K562 (cell line): ENCODE data around the gene POU2AF3. TPM values are rescaled to one million over a fixed set of nuclear protein-coding genes. Genes with fewer than 3 reads are reported as not detected.

Experiments
- ATAC-seq: fragments of 200-7000 bp; cut with Tn5 transposase; 3 replicates; pipeline ENCODE4 v1.9.1; 2020; ENCODE audit warnings: moderate library complexity
- BruUV-seq: library from RNA; stranded (reverse); fragments of 400-500 nt; replicated peaks from 2 replicates; lab custom pipeline; 2021; lab: Mats Ljungman, UMichigan
- CTCF ChIA-PET: fragments of 300-600 bp; formaldehyde crosslinking; extraction: SDS; loops from one replicate; lab custom pipeline; 2021; ENCODE audit warnings: low intra/inter-chr PET ratio; lab: Yijun Ruan, JAX
- POLR2A ChIA-PET: fragments of 300-600, 350-650 bp; sonication (Branson Sonifier 250); formaldehyde crosslinking; extraction: SDS; loops from one replicate; lab custom pipeline; 2021; ENCODE audit warnings: antibody characterized with exemption, inconsistent platforms; lab: Yijun Ruan, JAX
- DNase-seq, 4 experiments: peaks; one replicate each; pipeline versions ENCODE4 v3.0.0 to v3.0.0-alpha.2; 2011 to 2018; ENCODE audit warnings: low spot score in 3 of 4, mixed read lengths in 3 of 4; ENCODE audit errors: extremely low read depth in 1 of 4
- FAIRE-seq: peaks from 2 replicates; lab custom pipeline; 2011; peaks lifted over from hg19 to GRCh38; lab: Jason Lieb, UNC
- H2AFZ ChIP-seq: 2 replicates; pipeline ENCODE4 v1.6.0; 2011; ENCODE audit warnings: low read depth, low read length, control low read depth, inconsistent platforms
- H3K27ac ChIP-seq: fragments of 200-600 bp; 3 replicates; pipeline ENCODE4 v1.8.0; 2011; ENCODE audit warnings: low read depth, mild to moderate bottlenecking, control low read depth, inconsistent platforms, low read length, moderate library complexity, mixed read lengths; ENCODE audit errors: extremely low read depth
- H3K27me3 ChIP-seq, 2 experiments: fragments of 300-600 bp in 1 of 2; 2 replicates in 1 of 2; 3 replicates in 1 of 2; pipeline versions ENCODE4 v1.6.0 to v1.8.0; 2011; ENCODE audit warnings: inconsistent platforms in 2 of 2, low read length in 2 of 2, mild to moderate bottlenecking in 1 of 2, mixed read lengths in 1 of 2, moderate library complexity in 1 of 2; ENCODE audit not compliant: control insufficient read depth in 2 of 2, insufficient read depth in 2 of 2
- H3K36me3 ChIP-seq: fragments of 300-600 bp; 3 replicates; pipeline ENCODE4 v1.8.0; 2011; ENCODE audit warnings: mild to moderate bottlenecking, low read length, inconsistent platforms; ENCODE audit not compliant: control insufficient read depth, insufficient read depth
- H3K4me1 ChIP-seq, 2 experiments: fragments of 200-600 bp in 1 of 2; replicated peaks in 1 of 2; 2 replicates in 1 of 2; 3 replicates in 1 of 2; pipeline versions ENCODE4 v1.5.1 to v1.8.0; 2011; ENCODE audit warnings: inconsistent platforms in 2 of 2, low read length in 2 of 2, mild to moderate bottlenecking in 1 of 2, mixed read lengths in 1 of 2, moderate library complexity in 1 of 2; ENCODE audit not compliant: control insufficient read depth in 2 of 2, insufficient read depth in 2 of 2
- H3K4me2 ChIP-seq: 2 replicates; pipeline ENCODE4 v1.6.1; 2011; ENCODE audit warnings: low read length, control low read depth, inconsistent platforms, mixed read lengths; ENCODE audit not compliant: insufficient read depth
- H3K4me3 ChIP-seq: fragments of 200-600 bp; sonication (generic), shearing (Covaris generic); 2 replicates; pipeline ENCODE4 v1.5.1; 2016; ENCODE audit warnings: control low read depth, inconsistent platforms
- H3K79me2 ChIP-seq: fragments of 200-600 bp; 3 replicates; pipeline ENCODE4 v1.8.0; 2011; ENCODE audit warnings: low read length, inconsistent platforms; ENCODE audit not compliant: control insufficient read depth, insufficient read depth
- H3K9ac ChIP-seq, 2 experiments: 2 replicates each; pipeline versions ENCODE4 v1.6.0 to v1.6.1; 2011; ENCODE audit warnings: low read depth in 2 of 2, low read length in 2 of 2, control low read depth in 1 of 2, inconsistent platforms in 1 of 2, mild to moderate bottlenecking in 1 of 2, mixed read lengths in 1 of 2; ENCODE audit not compliant: insufficient read depth in 1 of 2
- H3K9me1 ChIP-seq: one replicate; pipeline ENCODE4 v1.6.0; 2011; ENCODE audit warnings: inconsistent platforms, mild to moderate bottlenecking, low read length, moderate library complexity; ENCODE audit not compliant: control insufficient read depth, insufficient read depth
- H3K9me3 ChIP-seq: replicated peaks from 2 replicates; pipeline ENCODE4 v1.5.1; 2011; ENCODE audit warnings: low read depth, low read length, inconsistent platforms; ENCODE audit not compliant: control insufficient read depth, insufficient read depth
- H4K20me1 ChIP-seq: replicated peaks from 2 replicates; pipeline ENCODE4 v1.6.1; 2011; ENCODE audit warnings: low read length, inconsistent platforms, mixed read lengths; ENCODE audit not compliant: control insufficient read depth, insufficient read depth
- KLF1 ChIP-seq: fragments of 450-650 bp; IDR thresholded peaks from 2 replicates; pipeline ENCODE4 v1.6.1; 2016; ENCODE audit warnings: missing genetic modification characterization, missing compliant biosample characterization
- MAFF ChIP-seq: IDR thresholded peaks from 2 replicates; pipeline ENCODE4 v1.6.1; 2012; ENCODE audit warnings: low read length, improper control_type of control experiment
- MYBL2 ChIP-seq, 2 experiments: fragments of 450-650 bp in 1 of 2; sonication (generic) in 1 of 2; formaldehyde crosslinking in 1 of 2; IDR thresholded peaks; 2 replicates each; pipeline versions ENCODE4 v1.6.1 to v1.8.1; 2017 to 2022; ENCODE audit warnings: borderline replicate concordance in 1 of 2, inconsistent platforms in 1 of 2, low read depth in 1 of 2, mild to moderate bottlenecking in 1 of 2, missing genetic modification reagents in 1 of 2, moderate library complexity in 1 of 2
- SRSF9 ChIP-seq: fragments of 200-400 bp; formaldehyde crosslinking; IDR thresholded peaks from 2 replicates; pipeline ENCODE4 v1.6.1; 2017; ENCODE audit warnings: low read depth, low read length, borderline replicate concordance
- ZKSCAN8 ChIP-seq: fragments of 200-800 bp; sonication (Bioruptor generic); IDR thresholded peaks from 2 replicates; pipeline ENCODE4 v1.6.1; 2016; ENCODE audit warnings: missing genetic modification characterization, missing compliant biosample characterization
- ZNF217 ChIP-seq: sonication (generic); formaldehyde crosslinking; IDR thresholded peaks from 2 replicates; pipeline ENCODE4 v1.8.0; 2022; ENCODE audit warnings: mild to moderate bottlenecking, missing genetic modification reagents
- WGBS: fragments of 100-300 bp; shearing (Covaris generic); methylation state at CpG from one replicate; pipeline ENCODE4 v1.1.6; 2016; ENCODE audit warnings: low coverage, mixed read lengths; ENCODE audit not compliant: insufficient coverage; ENCODE audit errors: missing lambda C conversion rate; 5-methylcytosine and 5-hydroxymethylcytosine counted together
- in situ Hi-C: fragments of 300-500 bp; cut with MboI; formaldehyde crosslinking; loops from 4 replicates; pipeline ENCODE4 v1.15.0; 2018; ENCODE audit warnings: inconsistent platforms, mixed read lengths
- intact Hi-C: fragments of 100-400 bp; cut with micrococcal nuclease; formaldehyde crosslinking; loops from 2 replicates; pipeline ENCODE4 v1.14.2; 2022
- polyA plus RNA-seq, 8 experiments: library from polyadenylated mRNA; depleted of rRNA in 4 of 8; stranded (reverse) in 5 of 8; unstranded in 3 of 8; fragments of >200 nt; fragmentation: Nextera tagmentation in 2 of 8; fragmentation: Illumina TruSeq in 1 of 8; extraction: Ambion mirVana in 2 of 8; extraction: Trizol in 1 of 8; gene quantifications; 2 replicates each; pipeline versions ENCODE4 v1.2.1 to v1.2.3, GENCODE V29; 2011 to 2014; ENCODE audit warnings: inconsistent platforms in 1 of 8, missing spikeins in 1 of 8
- total RNA-seq, 7 experiments: library from RNA; depleted of rRNA in 6 of 7; stranded (reverse); fragments of >200 nt in 6 of 7; fragmentation: Illumina TruSeq in 2 of 7; extraction: Trizol in 2 of 7; gene quantifications; 2 replicates each; pipeline versions ENCODE4 v1.2.1 to v1.2.3, GENCODE V29; 2011 to 2021; ENCODE audit warnings: low replicate concordance in 1 of 7
- TF ChIP-seq, protein P1 (sequence below): IDR thresholded peaks from 2 replicates; pipeline ENCODE4 v1.6.1; 2011; ENCODE audit not compliant: insufficient read length; ENCODE audit errors: extremely low read depth
- TF ChIP-seq, protein P2 (sequence below): fragments of 250-450 bp; sonication (Bioruptor Pico); IDR thresholded peaks from 2 replicates; pipeline ENCODE4 v1.5.0; 2021; ENCODE audit warnings: mild to moderate bottlenecking, borderline replicate concordance

POU2AF3 gene
- total and polyA plus RNA-seq, 9 of the 15 experiments (the other 6 are each of a cell fraction or from before 2014, with no cell fraction given) = not detected

DNA sequence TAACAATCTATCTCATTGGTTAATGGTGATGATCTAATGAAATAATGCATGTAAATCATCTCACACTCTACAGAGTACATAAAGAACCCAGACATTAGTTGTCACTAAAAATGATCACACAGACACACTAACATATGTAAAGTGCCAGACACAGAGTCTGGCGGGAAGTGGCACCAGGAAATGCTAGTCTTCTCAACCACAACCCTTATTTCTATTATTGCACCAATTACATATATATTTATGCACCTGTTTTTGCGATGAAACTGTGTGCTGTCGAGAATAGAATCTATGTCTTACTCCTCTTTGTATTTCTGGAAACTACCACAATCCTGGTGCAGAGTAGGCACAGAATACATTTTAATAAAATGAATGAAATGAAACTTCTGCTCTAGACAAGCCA, 25.9 kb upstream of the POU2AF3 start:
- no peaks in the 10 kb centered on the region for H3K9me3 ChIP-seq
- H3K4me3 ChIP-seq = no peak overlapping the region
- intact Hi-C loops (no loop called here), in situ Hi-C loops (no loop called here)
- no peak for ATAC-seq
- 0% methylated on average over 3 of the region's 3 CpGs for WGBS
- no peak overlapping the region for H3K4me2 ChIP-seq
- TF ChIP-seq MAFF = no peak
- TF ChIP-seq SRSF9 = no peak
- no peak for TF ChIP-seq KLF1 (tag)
- no peak for TF ChIP-seq ZNF217 (CRISPR knock-in tag)
- TF ChIP-seq MYBL2 (IDR thresholded peaks at IDR 0.05; ENCODE audit: low read depth) = no peak
- no peak for TF ChIP-seq MYBL2 (CRISPR knock-in tag; IDR thresholded peaks at IDR 0.05; ENCODE audit: borderline replicate concordance)
- TF ChIP-seq, protein P1, sequence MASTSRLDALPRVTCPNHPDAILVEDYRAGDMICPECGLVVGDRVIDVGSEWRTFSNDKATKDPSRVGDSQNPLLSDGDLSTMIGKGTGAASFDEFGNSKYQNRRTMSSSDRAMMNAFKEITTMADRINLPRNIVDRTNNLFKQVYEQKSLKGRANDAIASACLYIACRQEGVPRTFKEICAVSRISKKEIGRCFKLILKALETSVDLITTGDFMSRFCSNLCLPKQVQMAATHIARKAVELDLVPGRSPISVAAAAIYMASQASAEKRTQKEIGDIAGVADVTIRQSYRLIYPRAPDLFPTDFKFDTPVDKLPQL = no peak
- TF ChIP-seq, protein P2, sequence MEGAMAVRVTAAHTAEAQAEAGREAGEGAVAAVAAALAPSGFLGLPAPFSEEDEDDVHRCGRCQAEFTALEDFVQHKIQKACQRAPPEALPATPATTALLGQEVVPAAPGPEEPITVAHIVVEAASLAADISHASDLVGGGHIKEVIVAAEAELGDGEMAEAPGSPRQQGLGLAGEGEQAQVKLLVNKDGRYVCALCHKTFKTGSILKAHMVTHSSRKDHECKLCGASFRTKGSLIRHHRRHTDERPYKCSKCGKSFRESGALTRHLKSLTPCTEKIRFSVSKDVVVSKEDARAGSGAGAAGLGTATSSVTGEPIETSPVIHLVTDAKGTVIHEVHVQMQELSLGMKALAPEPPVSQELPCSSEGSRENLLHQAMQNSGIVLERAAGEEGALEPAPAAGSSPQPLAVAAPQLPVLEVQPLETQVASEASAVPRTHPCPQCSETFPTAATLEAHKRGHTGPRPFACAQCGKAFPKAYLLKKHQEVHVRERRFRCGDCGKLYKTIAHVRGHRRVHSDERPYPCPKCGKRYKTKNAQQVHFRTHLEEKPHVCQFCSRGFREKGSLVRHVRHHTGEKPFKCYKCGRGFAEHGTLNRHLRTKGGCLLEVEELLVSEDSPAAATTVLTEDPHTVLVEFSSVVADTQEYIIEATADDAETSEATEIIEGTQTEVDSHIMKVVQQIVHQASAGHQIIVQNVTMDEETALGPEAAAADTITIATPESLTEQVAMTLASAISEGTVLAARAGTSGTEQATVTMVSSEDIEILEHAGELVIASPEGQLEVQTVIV = no peak
- no peak for TF ChIP-seq ZKSCAN8 (CRISPR knock-in tag)
- no peak overlapping the region for H3K27ac ChIP-seq
- ChIA-PET CTCF (no interaction called here), POLR2A (no interaction called here)
- BruUV-seq = no TSS peak
- no peaks in the 10 kb centered on the region for H3K4me1 ChIP-seq
- DNase-seq = no peak
- no peaks in the 10 kb centered on the region for H3K36me3 ChIP-seq
- H2AFZ ChIP-seq = no peak overlapping the region
- H3K27me3 ChIP-seq = peaks cover 0 to 2% of the 10 kb centered on the region in 2 experiments; a peak in 1 of 5 replicates
- H3K79me2 ChIP-seq = no peaks in the 10 kb centered on the region
- H3K9ac ChIP-seq = no peak overlapping the region
- no peaks in the 10 kb centered on the region for H3K9me1 ChIP-seq
- H4K20me1 ChIP-seq = no peaks in the 10 kb centered on the region
- no peak for FAIRE-seq
